HL-60 (cell line): ENCODE measurements around the gene AMN1.

Experiments used
- GABPA ChIP-seq: IDR thresholded peaks from 2 replicates; pipeline ENCODE4 v1.6.1; 2012; ENCODE audit warnings: low read depth
- POLR2AphosphoS5 ChIP-seq: IDR thresholded peaks from 2 replicates; pipeline ENCODE4 v1.6.1; 2012; ENCODE audit warnings: low read depth
- SPI1 ChIP-seq: IDR thresholded peaks from 2 replicates; pipeline ENCODE4 v1.6.1; 2012; ENCODE audit warnings: low read depth, mild to moderate bottlenecking, borderline replicate concordance
- TF ChIP-seq, protein P1 (sequence below): IDR thresholded peaks from one replicate; pipeline ENCODE4 v1.5.1; 2011; ENCODE audit warnings: low read length, control low read depth, inconsistent platforms; ENCODE audit not compliant: insufficient read depth
- TF ChIP-seq, protein P2 (sequence below): IDR thresholded peaks from 2 replicates; pipeline ENCODE4 v1.6.1; 2012; ENCODE audit warnings: low read depth; ENCODE audit not compliant: insufficient replicate concordance

DNA sequence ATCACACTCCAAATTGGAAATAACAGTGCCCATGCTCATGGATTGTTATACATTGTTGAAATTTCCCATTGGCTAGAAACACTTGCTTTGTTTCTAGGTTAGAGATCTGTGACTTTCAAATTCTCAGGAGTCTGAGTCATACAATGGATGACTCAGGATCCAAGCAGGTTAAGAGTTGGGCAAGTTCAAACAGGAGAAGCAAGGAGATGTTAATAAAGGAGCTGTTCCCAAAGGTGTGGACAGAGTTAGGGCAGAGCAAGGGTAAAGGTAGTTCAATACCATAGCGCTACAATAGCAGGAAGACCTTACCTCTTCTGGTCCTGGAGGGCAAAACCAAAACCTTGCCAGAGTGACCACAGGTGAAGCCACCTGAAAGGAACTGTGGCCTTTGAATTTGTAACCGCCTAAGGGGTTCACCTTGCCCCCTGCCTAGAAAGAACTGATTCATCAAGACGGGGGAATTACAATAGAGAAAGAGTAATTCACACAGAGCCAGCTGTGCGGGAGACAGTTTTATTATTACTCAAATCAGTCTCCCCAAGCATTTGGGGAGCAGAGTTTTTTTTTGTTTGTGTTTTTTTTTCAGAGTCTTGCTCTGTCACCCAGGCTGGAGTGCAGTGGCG lies 4.2 kb upstream of the AMN1 start:
- TF ChIP-seq, protein P1, sequence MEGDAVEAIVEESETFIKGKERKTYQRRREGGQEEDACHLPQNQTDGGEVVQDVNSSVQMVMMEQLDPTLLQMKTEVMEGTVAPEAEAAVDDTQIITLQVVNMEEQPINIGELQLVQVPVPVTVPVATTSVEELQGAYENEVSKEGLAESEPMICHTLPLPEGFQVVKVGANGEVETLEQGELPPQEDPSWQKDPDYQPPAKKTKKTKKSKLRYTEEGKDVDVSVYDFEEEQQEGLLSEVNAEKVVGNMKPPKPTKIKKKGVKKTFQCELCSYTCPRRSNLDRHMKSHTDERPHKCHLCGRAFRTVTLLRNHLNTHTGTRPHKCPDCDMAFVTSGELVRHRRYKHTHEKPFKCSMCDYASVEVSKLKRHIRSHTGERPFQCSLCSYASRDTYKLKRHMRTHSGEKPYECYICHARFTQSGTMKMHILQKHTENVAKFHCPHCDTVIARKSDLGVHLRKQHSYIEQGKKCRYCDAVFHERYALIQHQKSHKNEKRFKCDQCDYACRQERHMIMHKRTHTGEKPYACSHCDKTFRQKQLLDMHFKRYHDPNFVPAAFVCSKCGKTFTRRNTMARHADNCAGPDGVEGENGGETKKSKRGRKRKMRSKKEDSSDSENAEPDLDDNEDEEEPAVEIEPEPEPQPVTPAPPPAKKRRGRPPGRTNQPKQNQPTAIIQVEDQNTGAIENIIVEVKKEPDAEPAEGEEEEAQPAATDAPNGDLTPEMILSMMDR, result no peak
- no peak for TF ChIP-seq GABPA
- TF ChIP-seq POLR2AphosphoS5, result no peak
- TF ChIP-seq SPI1, result no peak
- TF ChIP-seq, protein P2, sequence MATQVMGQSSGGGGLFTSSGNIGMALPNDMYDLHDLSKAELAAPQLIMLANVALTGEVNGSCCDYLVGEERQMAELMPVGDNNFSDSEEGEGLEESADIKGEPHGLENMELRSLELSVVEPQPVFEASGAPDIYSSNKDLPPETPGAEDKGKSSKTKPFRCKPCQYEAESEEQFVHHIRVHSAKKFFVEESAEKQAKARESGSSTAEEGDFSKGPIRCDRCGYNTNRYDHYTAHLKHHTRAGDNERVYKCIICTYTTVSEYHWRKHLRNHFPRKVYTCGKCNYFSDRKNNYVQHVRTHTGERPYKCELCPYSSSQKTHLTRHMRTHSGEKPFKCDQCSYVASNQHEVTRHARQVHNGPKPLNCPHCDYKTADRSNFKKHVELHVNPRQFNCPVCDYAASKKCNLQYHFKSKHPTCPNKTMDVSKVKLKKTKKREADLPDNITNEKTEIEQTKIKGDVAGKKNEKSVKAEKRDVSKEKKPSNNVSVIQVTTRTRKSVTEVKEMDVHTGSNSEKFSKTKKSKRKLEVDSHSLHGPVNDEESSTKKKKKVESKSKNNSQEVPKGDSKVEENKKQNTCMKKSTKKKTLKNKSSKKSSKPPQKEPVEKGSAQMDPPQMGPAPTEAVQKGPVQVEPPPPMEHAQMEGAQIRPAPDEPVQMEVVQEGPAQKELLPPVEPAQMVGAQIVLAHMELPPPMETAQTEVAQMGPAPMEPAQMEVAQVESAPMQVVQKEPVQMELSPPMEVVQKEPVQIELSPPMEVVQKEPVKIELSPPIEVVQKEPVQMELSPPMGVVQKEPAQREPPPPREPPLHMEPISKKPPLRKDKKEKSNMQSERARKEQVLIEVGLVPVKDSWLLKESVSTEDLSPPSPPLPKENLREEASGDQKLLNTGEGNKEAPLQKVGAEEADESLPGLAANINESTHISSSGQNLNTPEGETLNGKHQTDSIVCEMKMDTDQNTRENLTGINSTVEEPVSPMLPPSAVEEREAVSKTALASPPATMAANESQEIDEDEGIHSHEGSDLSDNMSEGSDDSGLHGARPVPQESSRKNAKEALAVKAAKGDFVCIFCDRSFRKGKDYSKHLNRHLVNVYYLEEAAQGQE, result no peak
